K562 (cell line): Measurements from ENCODE around the gene CFAP251.

ENCODE experiments used
- CHCHD3 ChIP-seq: fragments of 250-450 bp; sonication (Bioruptor Pico); IDR thresholded peaks from 2 replicates; pipeline ENCODE4 v2.1.2; 2022; ENCODE audit warnings: mild to moderate bottlenecking
- MAFK ChIP-seq: IDR thresholded peaks from 2 replicates; pipeline ENCODE4 v1.6.1; 2011; ENCODE audit warnings: low read length, improper control_type of control experiment
- NFRKB ChIP-seq: fragments of 450-650 bp; IDR thresholded peaks from 2 replicates; pipeline ENCODE4 v1.6.1; 2016; ENCODE audit warnings: low read depth
- SREBF1 ChIP-seq: fragments of 150-350 bp; IDR thresholded peaks from 2 replicates; pipeline ENCODE4 v1.6.1; 2014; ENCODE audit warnings: antibody characterized with exemption, low read depth, low read length, borderline replicate concordance
- ZFX ChIP-seq: sonication (generic); formaldehyde crosslinking; IDR thresholded peaks from 2 replicates; pipeline ENCODE4 v1.8.0; 2022; ENCODE audit warnings: mild to moderate bottlenecking, missing genetic modification reagents, moderate library complexity
- ZKSCAN1 ChIP-seq: fragments of 150-350 bp; IDR thresholded peaks from 2 replicates; pipeline ENCODE4 v1.6.1; 2016; ENCODE audit warnings: low read depth, low read length

DNA sequence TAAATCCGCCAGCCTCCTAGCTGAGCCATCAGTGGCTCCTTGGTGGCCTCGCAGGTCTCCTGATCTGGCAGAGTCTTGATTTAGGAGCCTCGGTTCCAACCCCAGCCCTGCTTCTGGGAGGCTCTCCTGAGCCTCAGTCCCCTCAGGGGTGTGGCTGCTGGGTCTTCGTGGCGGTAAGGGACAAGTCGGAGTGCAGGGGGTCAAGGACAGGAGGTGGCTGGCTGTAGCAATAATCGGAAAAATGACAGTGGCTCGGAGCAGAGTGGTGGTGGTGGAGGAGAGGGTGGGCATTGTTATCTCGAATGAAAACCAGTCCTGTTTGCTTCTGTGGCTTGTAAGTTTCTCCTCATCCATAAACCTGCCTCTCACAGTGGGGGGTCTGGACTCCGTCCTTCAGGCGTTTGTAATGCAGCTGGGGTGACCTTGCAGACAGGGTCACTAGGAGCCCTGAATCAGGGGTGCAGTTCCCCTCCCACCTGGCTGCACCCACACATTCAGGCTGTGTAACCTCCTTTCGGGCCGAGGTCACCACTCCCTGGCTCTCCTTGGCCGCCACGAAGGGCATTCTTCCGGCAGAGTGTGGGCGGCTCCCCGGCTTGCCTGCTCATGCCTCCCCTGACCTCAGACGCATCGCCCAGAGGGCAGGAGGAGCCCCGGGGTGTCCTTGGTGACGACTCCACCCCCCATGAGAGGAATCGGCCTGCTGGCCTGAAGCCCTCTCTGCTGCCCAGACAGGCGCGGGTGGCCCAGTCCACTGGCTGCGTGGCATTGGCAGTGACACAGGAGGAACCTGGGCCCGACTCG, 111.4 kb downstream of the CFAP251 start:
- TF ChIP-seq MAFK (no peak), ZFX (CRISPR knock-in tag) (no peak), ZKSCAN1 (no peak), CHCHD3 (CRISPR knock-in tag) (no peak), NFRKB (no peak), SREBF1 (no peak)
